ENCODE measurements around the gene FLRT3. TPM values are rescaled to one million over a fixed set of nuclear protein-coding genes. Genes with fewer than 3 reads are reported as not detected.

The FLRT3 gene
- total and polyA plus RNA-seq, 2 experiments from 2014 or later = 0.17 to 0.45 TPM

DNA sequence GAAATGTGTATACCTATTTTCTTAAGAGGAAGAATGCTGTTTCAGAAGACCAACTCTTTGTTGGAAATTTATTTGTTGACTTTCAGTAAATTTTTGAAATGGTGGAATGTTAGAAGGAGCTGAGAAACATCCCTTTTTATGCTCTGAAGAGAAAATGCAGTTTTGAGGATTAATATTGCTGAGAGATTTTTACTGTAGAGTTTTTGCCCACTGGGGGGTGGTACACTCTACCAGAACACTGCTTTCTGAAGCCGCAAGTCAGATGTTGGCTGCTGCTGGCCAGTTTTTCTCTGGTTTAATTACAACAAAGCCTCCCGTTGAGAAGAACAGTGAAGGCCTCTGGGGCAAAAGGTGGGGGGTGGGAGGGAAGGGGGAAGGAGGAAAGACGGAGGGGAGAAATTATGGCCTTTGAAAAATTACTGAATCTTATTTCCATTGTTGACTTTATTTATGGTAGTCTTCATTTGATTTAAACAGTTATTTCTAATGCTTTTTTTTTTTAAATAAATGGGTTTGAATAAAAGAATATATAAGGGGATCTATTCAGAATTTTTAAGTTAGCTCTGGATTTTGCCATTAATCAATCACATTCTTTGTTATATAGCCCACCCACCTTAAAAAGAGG is 3.0 kb downstream of the FLRT3 start:
- no peak overlapping the region for H3K4me2 ChIP-seq
- H3K4me1 ChIP-seq (ENCODE audit: insufficient read depth) = peaks cover 21% of the 10 kb centered on the region
- no peak overlapping the region for H3K27ac ChIP-seq (ENCODE audit: low read depth)
- no peak overlapping the region for H3K4me3 Mint-ChIP-seq
- no peaks in the 10 kb centered on the region for H4K20me1 ChIP-seq (replicated peaks; ENCODE audit: insufficient read depth)
- no peaks in the 10 kb centered on the region for H3K36me3 Mint-ChIP-seq (ENCODE audit: low read depth)
- H3K27me3 ChIP-seq (ENCODE audit: insufficient read depth) = peaks cover 36% of the 10 kb centered on the region
- H3K27me3 Mint-ChIP-seq (ENCODE audit: insufficient read depth, low read depth, poor library complexity) = no peaks in the 10 kb centered on the region
- DNase-seq (ENCODE audit: low spot score) (peak; percentile 63), ATAC-seq (peak; percentile 52)
- no peak overlapping the region for H3K27ac Mint-ChIP-seq
- TF ChIP-seq POLR2AphosphoS5 (IDR thresholded peaks at IDR 0.05; ENCODE audit: low read depth) (no peak), ZNF114 (CRISPR knock-in tag; IDR thresholded peaks at IDR 0.05) (no peak), ZNF331 (CRISPR knock-in tag; IDR thresholded peaks at IDR 0.05; ENCODE audit: low read depth) (no peak), CTCF (conservative IDR thresholded peaks at IDR 0.05; ENCODE audit: low read depth in 2 of 2) (peak; percentile 51 to 55)
- no peaks in the 10 kb centered on the region for H3F3A ChIP-seq (replicated peaks; ENCODE audit: low read depth)
- H3K9me3 Mint-ChIP-seq = no peaks in the 10 kb centered on the region
- H3K4me1 Mint-ChIP-seq = peaks cover 40% of the 10 kb centered on the region
- no peaks in the 10 kb centered on the region for H3K79me2 ChIP-seq (replicated peaks; ENCODE audit: insufficient read depth)
- no peak overlapping the region for H3K4me3 ChIP-seq
- no peaks in the 10 kb centered on the region for H3K36me3 ChIP-seq (ENCODE audit: insufficient read depth)
- H2AFZ ChIP-seq = no peak overlapping the region
- H3K9me2 ChIP-seq (ENCODE audit: insufficient read depth) = no peaks in the 10 kb centered on the region

DNA sequence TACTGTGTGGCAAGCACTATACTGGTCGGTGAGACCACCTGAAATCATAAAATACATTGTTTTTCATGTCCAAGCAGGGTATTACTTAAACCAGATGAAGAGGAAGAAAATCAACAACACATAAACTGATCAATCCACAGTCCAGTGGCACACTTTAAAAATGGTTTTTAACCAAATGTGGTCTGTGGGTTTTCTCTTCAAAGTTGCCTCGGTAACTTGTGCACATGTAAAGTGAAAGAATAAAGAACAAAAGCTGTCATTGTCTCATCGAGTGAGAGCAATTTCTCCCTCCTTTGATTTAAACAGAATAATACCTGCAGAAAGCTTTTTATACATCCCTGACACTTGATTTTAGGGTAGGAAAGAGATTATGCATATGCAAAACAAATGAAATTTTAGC is 3.7 kb downstream of the FLRT3 start:
- Histone ChIP-seq H3K79me2 (replicated peaks; ENCODE audit: insufficient read depth) (no peaks in the 10 kb centered on the region), H2AFZ (no peak overlapping the region), H3K36me3 (ENCODE audit: insufficient read depth) (no peaks in the 10 kb centered on the region), H3K9me2 (ENCODE audit: insufficient read depth) (no peaks in the 10 kb centered on the region), H4K20me1 (replicated peaks; ENCODE audit: insufficient read depth) (no peaks in the 10 kb centered on the region), H3F3A (replicated peaks; ENCODE audit: low read depth) (no peaks in the 10 kb centered on the region), H3K27ac (ENCODE audit: low read depth) (no peak overlapping the region), H3K4me3 (no peak overlapping the region), H3K4me1 (ENCODE audit: insufficient read depth) (peaks cover 21% of the 10 kb centered on the region), H3K4me2 (no peak overlapping the region), H3K27me3 (ENCODE audit: insufficient read depth) (peaks cover 36% of the 10 kb centered on the region)
- ATAC-seq (no peak), DNase-seq (ENCODE audit: low spot score) (no peak)
- H3K36me3 Mint-ChIP-seq (ENCODE audit: low read depth) = no peaks in the 10 kb centered on the region
- peaks cover 40% of the 10 kb centered on the region for H3K4me1 Mint-ChIP-seq
- no peaks in the 10 kb centered on the region for H3K27me3 Mint-ChIP-seq (ENCODE audit: insufficient read depth, low read depth, poor library complexity)
- TF ChIP-seq EZH2phosphoT487 (IDR thresholded peaks at IDR 0.05; ENCODE audit: unreplicated experiment) (no peak), CTCF (conservative IDR thresholded peaks at IDR 0.05; ENCODE audit: low read depth in 2 of 2) (no peak), JUNB (IDR thresholded peaks at IDR 0.05; ENCODE audit: unreplicated experiment) (no peak), NANOG (IDR thresholded peaks at IDR 0.05; ENCODE audit: borderline replicate concordance) (no peak), POLR2AphosphoS5 (IDR thresholded peaks at IDR 0.05; ENCODE audit: low read depth) (no peak), EZH2 (IDR thresholded peaks at IDR 0.05; ENCODE audit: low read depth, unreplicated experiment) (no peak), ZNF331 (CRISPR knock-in tag; IDR thresholded peaks at IDR 0.05; ENCODE audit: low read depth) (no peak)
- TF ChIP-seq, protein P1, sequence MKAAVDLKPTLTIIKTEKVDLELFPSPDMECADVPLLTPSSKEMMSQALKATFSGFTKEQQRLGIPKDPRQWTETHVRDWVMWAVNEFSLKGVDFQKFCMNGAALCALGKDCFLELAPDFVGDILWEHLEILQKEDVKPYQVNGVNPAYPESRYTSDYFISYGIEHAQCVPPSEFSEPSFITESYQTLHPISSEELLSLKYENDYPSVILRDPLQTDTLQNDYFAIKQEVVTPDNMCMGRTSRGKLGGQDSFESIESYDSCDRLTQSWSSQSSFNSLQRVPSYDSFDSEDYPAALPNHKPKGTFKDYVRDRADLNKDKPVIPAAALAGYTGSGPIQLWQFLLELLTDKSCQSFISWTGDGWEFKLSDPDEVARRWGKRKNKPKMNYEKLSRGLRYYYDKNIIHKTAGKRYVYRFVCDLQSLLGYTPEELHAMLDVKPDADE (IDR thresholded peaks at IDR 0.05) = no peak
- TF ChIP-seq, protein P2, sequence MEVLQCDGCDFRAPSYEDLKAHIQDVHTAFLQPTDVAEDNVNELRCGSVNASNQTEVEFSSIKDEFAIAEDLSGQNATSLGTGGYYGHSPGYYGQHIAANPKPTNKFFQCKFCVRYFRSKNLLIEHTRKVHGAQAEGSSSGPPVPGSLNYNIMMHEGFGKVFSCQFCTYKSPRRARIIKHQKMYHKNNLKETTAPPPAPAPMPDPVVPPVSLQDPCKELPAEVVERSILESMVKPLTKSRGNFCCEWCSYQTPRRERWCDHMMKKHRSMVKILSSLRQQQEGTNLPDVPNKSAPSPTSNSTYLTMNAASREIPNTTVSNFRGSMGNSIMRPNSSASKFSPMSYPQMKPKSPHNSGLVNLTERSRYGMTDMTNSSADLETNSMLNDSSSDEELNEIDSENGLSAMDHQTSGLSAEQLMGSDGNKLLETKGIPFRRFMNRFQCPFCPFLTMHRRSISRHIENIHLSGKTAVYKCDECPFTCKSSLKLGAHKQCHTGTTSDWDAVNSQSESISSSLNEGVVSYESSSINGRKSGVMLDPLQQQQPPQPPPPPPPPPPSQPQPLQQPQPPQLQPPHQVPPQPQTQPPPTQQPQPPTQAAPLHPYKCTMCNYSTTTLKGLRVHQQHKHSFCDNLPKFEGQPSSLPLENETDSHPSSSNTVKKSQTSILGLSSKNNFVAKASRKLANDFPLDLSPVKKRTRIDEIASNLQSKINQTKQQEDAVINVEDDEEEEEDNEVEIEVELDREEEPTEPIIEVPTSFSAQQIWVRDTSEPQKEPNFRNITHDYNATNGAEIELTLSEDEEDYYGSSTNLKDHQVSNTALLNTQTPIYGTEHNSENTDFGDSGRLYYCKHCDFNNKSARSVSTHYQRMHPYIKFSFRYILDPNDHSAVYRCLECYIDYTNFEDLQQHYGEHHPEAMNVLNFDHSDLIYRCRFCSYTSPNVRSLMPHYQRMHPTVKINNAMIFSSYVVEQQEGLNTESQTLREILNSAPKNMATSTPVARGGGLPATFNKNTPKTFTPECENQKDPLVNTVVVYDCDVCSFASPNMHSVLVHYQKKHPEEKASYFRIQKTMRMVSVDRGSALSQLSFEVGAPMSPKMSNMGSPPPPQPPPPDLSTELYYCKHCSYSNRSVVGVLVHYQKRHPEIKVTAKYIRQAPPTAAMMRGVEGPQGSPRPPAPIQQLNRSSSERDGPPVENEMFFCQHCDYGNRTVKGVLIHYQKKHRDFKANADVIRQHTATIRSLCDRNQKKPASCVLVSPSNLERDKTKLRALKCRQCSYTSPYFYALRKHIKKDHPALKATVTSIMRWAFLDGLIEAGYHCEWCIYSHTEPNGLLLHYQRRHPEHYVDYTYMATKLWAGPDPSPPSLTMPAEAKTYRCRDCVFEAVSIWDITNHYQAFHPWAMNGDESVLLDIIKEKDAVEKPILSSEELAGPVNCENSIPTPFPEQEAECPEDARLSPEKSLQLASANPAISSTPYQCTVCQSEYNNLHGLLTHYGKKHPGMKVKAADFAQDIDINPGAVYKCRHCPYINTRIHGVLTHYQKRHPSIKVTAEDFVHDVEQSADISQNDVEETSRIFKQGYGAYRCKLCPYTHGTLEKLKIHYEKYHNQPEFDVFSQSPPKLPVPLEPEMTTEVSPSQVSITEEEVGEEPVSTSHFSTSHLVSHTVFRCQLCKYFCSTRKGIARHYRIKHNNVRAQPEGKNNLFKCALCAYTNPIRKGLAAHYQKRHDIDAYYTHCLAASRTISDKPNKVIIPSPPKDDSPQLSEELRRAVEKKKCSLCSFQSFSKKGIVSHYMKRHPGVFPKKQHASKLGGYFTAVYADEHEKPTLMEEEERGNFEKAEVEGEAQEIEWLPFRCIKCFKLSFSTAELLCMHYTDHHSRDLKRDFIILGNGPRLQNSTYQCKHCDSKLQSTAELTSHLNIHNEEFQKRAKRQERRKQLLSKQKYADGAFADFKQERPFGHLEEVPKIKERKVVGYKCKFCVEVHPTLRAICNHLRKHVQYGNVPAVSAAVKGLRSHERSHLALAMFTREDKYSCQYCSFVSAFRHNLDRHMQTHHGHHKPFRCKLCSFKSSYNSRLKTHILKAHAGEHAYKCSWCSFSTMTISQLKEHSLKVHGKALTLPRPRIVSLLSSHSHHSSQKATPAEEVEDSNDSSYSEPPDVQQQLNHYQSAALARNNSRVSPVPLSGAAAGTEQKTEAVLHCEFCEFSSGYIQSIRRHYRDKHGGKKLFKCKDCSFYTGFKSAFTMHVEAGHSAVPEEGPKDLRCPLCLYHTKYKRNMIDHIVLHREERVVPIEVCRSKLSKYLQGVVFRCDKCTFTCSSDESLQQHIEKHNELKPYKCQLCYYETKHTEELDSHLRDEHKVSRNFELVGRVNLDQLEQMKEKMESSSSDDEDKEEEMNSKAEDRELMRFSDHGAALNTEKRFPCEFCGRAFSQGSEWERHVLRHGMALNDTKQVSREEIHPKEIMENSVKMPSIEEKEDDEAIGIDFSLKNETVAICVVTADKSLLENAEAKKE (CRISPR knock-in tag; IDR thresholded peaks at IDR 0.05) = no peak
- no peak overlapping the region for H3K27ac Mint-ChIP-seq
- H3K9me3 Mint-ChIP-seq = no peaks in the 10 kb centered on the region
- no peak overlapping the region for H3K4me3 Mint-ChIP-seq
